MCF 10A (cell line): ENCODE results near the gene C1QTNF12. TPM values are rescaled to one million over a fixed set of nuclear protein-coding genes. Genes with fewer than 3 reads are reported as not detected.

Experiments used
- BruUV-seq: library from RNA; stranded (reverse); fragments of 400-500 nt; replicated peaks from 2 replicates; lab custom pipeline; 2021; lab: Mats Ljungman, UMichigan
- CTCF ChIA-PET: fragments of 300-600 bp; sonication (Branson Sonifier 250); formaldehyde crosslinking; extraction: SDS; loops from one replicate; lab custom pipeline; 2021; ENCODE audit warnings: antibody characterized with exemption, inconsistent platforms; lab: Yijun Ruan, JAX
- POLR2A ChIA-PET: fragments of 300-600, 350-650 bp; sonication (Branson Sonifier 250); formaldehyde crosslinking; extraction: SDS; loops from one replicate; lab custom pipeline; 2020; ENCODE audit warnings: antibody characterized with exemption, inconsistent platforms; lab: Yijun Ruan, JAX
- DNase-seq: peaks from one replicate; pipeline ENCODE4 v3.0.0-alpha.2; 2018; ENCODE audit not compliant: unreplicated experiment
- H3K27ac Mint-ChIP-seq: one replicate; pipeline ENCODE4 v1.8.0; 2022; ENCODE audit warnings: mild to moderate bottlenecking, low read depth, mixed read lengths; ENCODE audit not compliant: unreplicated experiment
- H3K27me3 Mint-ChIP-seq: one replicate; pipeline ENCODE4 v1.8.0; 2022; ENCODE audit warnings: mixed read lengths; ENCODE audit not compliant: insufficient read depth, unreplicated experiment
- H3K36me3 Mint-ChIP-seq: one replicate; pipeline ENCODE4 v1.8.0; 2022; ENCODE audit warnings: mild to moderate bottlenecking, moderate library complexity, mixed read lengths; ENCODE audit not compliant: insufficient read depth, unreplicated experiment
- H3K4me1 Mint-ChIP-seq: one replicate; pipeline ENCODE4 v1.8.0; 2022; ENCODE audit warnings: mixed read lengths; ENCODE audit not compliant: insufficient read depth, unreplicated experiment
- H3K4me3 Mint-ChIP-seq: one replicate; pipeline ENCODE4 v1.8.0; 2022; ENCODE audit warnings: mild to moderate bottlenecking, moderate library complexity, mixed read lengths; ENCODE audit not compliant: unreplicated experiment
- H3K9me3 Mint-ChIP-seq: one replicate; pipeline ENCODE4 v1.8.0; 2022; ENCODE audit warnings: mixed read lengths; ENCODE audit not compliant: unreplicated experiment
- intact Hi-C: fragments of 100-400 bp; cut with micrococcal nuclease; formaldehyde crosslinking; loops from 2 replicates; pipeline ENCODE4 v1.14.1; 2022
- total RNA-seq: library from RNA; stranded (reverse); gene quantifications from 2 replicates; pipeline ENCODE4 v1.2.3, GENCODE V29; 2022
- TF ChIP-seq, protein P1 (sequence below): fragments of 200-600 bp; IDR thresholded peaks from one replicate; pipeline ENCODE4 v1.8.0; 2022; ENCODE audit warnings: antibody characterized with exemption, mild to moderate bottlenecking; ENCODE audit not compliant: unreplicated experiment

Gene C1QTNF12
- total RNA-seq, 1 experiment from 2014 or later: 1.5 TPM

DNA sequence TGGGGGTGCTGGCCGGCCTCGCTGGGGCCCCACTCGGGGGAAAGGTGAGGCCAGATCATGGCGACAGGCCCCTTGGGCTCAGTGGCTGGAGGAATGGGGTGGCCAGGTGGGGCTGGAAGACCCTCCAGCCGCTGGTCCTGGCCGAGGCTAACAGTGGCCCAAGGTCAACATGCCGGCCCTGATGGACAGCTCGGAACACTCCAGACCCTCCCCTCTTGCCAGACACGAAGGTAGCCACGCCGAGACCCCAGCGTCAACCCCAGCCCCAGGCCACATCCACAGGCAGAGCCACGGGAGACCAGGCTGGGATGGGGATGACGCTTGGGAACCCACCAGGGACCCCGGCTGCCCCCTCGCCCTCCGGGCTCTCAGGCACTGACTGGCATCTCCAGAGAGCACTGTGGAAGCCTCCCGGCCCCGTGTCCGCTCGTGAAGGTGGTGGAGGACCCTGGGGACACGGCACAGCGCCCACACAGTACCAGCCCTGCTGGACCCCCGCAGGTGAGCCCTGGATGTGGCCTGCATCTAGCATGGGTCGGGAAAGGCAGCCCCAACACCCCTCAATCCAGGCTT is 905 bp upstream of the C1QTNF12 start:
- DNase-seq: no peak
- no TSS peak for BruUV-seq
- ChIA-PET POLR2A (no interaction called here), CTCF (no interaction called here)
- intact Hi-C loops: no loop called here
- H3K9me3 Mint-ChIP-seq: no peaks in the 10 kb centered on the region
- TF ChIP-seq, protein P1, sequence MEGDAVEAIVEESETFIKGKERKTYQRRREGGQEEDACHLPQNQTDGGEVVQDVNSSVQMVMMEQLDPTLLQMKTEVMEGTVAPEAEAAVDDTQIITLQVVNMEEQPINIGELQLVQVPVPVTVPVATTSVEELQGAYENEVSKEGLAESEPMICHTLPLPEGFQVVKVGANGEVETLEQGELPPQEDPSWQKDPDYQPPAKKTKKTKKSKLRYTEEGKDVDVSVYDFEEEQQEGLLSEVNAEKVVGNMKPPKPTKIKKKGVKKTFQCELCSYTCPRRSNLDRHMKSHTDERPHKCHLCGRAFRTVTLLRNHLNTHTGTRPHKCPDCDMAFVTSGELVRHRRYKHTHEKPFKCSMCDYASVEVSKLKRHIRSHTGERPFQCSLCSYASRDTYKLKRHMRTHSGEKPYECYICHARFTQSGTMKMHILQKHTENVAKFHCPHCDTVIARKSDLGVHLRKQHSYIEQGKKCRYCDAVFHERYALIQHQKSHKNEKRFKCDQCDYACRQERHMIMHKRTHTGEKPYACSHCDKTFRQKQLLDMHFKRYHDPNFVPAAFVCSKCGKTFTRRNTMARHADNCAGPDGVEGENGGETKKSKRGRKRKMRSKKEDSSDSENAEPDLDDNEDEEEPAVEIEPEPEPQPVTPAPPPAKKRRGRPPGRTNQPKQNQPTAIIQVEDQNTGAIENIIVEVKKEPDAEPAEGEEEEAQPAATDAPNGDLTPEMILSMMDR: no peak
- H3K36me3 Mint-ChIP-seq: peaks cover 8% of the 10 kb centered on the region
- no peak overlapping the region for H3K27ac Mint-ChIP-seq
- H3K4me3 Mint-ChIP-seq: no peak overlapping the region
- peaks cover 6% of the 10 kb centered on the region for H3K4me1 Mint-ChIP-seq
- no peaks in the 10 kb centered on the region for H3K27me3 Mint-ChIP-seq

DNA sequence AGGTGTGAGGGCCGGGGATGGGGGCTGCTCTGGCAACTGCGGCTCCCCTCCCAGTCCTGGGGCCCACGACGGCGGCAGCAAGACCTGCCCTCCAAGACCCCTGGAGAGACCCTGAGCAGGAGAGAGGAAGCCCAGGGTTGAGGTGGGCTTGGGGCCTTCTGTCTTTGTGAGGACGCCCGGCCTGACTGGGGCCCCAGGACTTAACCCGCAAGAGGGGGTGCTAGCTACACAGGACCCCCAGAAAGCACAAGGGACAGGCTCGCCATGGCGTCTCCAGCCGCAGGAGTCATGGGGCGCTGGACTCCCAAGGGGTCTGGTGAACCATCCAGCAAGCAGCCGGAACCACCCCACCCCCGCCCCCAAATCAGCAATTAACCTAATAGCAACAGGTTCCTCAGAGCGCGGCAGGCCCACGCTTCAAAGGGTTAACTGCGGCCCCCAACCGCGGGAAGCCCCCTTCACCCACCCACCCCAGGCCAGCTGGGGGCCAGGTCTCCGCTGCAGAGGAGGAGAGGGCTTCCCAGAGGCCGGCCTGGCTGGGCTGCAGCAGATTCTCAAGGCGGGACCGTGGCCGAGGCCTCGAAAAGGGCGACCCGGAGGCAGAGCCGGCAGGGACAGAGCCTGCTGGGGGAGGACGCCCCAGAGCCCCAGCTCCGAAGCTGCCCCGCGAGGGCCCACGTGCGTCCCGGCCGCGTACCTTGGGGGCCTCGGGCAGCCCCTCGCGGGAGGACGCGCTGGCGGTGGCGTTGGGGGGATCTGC is 525 bp downstream of the C1QTNF12 start:
- no peaks in the 10 kb centered on the region for H3K9me3 Mint-ChIP-seq
- H3K27ac Mint-ChIP-seq: no peak overlapping the region
- H3K4me3 Mint-ChIP-seq: no peak overlapping the region
- no peak for DNase-seq
- H3K27me3 Mint-ChIP-seq: no peaks in the 10 kb centered on the region
- intact Hi-C loops: no loop called here
- TF ChIP-seq, protein P1: no peak
- no TSS peak for BruUV-seq
- POLR2A ChIA-PET: interaction anchor here (0.6 kb wide), 1 partner anchor 22 kb away, joined by 4 read pairs; no protein-coding TSS in a partner anchor
- H3K36me3 Mint-ChIP-seq: no peaks in the 10 kb centered on the region
- peaks cover 3% of the 10 kb centered on the region for H3K4me1 Mint-ChIP-seq
- CTCF ChIA-PET: no interaction called here

DNA sequence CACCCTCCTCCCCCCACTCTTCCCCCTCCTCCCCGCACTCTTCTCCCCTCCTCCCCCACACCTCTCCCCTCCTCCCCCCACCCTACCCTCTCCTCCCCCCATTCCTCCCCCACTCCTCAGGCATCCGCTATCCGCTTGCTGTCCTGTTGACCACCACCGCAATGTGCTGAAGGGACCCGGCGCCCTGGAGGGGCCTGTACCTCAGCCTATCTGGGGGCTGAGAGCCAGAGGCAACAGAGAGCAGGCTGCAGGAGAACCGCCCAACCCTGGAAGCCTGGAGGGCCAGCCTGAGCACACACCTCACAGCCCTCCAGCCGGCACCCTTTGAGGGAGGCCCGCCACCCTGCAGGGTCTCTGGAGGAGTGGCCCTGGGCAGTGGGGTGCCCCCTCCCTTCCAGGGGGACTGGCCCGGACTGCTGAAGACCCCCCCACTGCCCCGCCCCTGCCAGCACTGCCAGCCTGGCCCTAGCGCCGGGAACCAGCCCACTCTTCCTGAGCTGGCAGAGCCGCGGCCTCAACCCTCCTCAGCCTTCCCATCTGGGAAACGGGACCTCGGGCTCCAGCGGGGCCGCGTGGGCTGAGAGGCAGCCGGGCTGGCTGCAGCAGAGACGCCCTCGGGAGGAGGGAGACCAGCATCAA is 1.2 kb downstream of the C1QTNF12 start:
- CTCF ChIA-PET: no interaction called here
- no TSS peak for BruUV-seq
- POLR2A ChIA-PET: interaction anchor here (0.6 kb wide), 1 partner anchor 22 kb away, joined by 4 read pairs; no protein-coding TSS in a partner anchor
- Mint-ChIP-seq H3K36me3 (no peaks in the 10 kb centered on the region), H3K27me3 (no peaks in the 10 kb centered on the region), H3K4me1 (no peaks in the 10 kb centered on the region), H3K4me3 (no peak overlapping the region), H3K27ac (no peak overlapping the region), H3K9me3 (no peaks in the 10 kb centered on the region)
- TF ChIP-seq, protein P1: no peak
- intact Hi-C loops: no loop called here
- DNase-seq: no peak

DNA sequence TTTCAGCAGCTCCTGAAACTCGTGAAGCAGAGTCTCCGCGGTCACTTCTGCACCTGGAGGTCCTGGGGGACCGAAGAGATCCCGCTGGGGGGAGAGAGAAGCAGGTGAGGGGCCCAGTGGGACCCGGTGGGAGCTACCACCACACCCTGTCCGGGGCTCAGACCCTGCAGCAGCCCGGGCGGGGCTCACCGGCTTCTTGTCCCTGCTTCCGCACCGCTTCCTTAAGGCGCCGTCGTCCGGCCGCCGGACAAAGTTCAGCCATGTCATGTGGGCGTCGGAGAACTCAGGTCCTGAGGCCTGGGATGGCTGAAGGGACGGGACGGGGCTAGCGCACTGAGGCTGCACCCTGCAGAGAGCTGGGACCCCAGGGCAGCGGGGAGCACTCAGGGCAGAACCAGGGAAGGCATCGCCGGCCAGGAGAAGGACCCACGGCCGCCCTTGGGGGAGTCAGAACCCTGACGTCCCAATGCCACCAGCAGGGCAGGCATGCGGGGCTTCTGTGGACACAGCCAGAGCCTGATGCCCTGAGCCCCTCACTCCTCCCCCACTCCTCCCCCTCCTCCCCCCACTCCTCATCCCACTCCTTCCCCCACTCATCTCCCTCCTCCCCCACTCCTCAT is 2.2 kb downstream of the C1QTNF12 start:
- H3K27ac Mint-ChIP-seq: no peak overlapping the region
- ChIA-PET POLR2A (interaction anchor here (1.4 kb wide), 1 partner anchor 13 kb away, joined by 4 read pairs; no protein-coding TSS in a partner anchor), CTCF (no interaction called here)
- BruUV-seq: no TSS peak
- no peak for DNase-seq
- no peak overlapping the region for H3K4me3 Mint-ChIP-seq
- H3K4me1 Mint-ChIP-seq: no peaks in the 10 kb centered on the region
- intact Hi-C loops: no loop called here
- no peaks in the 10 kb centered on the region for H3K36me3 Mint-ChIP-seq
- no peaks in the 10 kb centered on the region for H3K9me3 Mint-ChIP-seq
- TF ChIP-seq, protein P1: no peak
- H3K27me3 Mint-ChIP-seq: no peaks in the 10 kb centered on the region
